ENCODE data around the gene ESPN. TPM values are rescaled to one million over a fixed set of nuclear protein-coding genes. Genes with fewer than 3 reads are reported as not detected.

Gene ESPN
- polyA plus RNA-seq, 4 donors = 7.6 to 23.5 (median 11.8) TPM

DNA sequence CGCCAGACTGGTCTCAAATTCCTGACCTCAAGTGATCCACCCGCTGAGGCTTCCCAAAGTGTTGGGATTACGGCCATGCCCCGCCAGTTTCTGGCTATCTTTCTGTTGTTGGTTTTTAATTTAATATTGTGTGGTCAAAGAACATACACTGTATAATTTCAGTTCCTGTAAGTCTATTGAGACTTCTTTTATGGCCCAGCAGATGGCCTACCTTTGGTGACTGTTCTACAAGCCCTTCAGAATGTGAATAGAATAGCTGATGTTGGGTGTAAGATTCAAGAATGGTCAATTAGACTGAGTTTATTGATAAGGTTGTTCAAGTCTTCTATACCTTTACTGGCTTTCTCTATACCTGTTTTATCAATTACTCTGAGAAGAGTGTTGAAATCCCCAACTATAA, 15.5 kb upstream of the ESPN start:
- DNase-seq (ENCODE audit: low read depth in 4 of 4, low spot score in 3 of 4) = no peak

DNA sequence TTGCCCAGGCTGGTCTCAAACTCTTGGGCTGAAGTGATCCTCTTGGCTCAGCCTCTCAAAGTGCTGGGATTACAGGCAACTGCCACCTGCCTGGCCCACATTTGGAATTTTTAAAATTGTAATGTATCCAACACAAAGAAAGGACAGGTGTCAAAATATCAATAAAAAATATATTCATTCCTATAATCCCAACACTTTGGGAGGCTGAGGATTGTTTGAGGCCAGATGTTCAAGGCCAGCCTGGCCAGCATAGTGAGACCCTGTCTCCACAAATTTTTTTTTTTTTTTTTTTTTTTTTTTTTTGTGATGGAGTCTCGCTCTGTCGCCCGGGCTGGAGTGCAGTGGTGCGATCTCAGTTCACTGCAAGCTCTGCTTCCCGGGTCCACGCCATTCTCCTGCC, 14.8 kb upstream of the ESPN start:
- no peak for DNase-seq (ENCODE audit: low read depth in 4 of 4, low spot score in 3 of 4)

DNA sequence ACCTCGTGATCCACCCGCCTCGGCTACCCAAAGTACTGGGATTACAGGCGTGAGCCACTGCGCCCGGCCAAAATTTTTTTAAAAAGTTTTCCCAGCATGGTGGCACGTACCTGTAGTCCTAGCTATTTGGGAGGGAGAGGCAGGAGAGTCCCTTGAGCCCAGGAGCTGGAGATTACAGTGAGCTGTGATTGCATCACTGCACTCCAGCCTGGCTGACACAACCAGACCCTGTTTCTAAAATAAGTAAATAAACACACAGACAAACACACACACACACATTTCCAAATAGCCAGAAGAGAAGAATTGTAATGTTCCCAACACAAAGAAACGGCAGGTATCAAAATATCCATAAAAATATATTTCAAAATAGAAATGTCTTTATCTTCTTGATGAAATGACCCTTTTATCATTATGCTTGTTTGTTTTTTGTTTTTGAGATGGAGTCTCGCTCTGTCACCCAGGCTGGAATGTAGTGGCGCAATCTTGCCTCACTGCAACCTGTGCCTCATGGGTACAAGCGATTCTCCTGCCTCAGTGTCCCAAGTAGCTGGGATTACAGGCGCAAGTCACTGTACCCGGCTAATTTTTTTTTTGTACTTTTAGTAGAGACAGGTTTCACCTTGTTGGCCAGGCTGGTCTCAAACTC, 14.2 kb upstream of the ESPN start:
- DNase-seq (ENCODE audit: low read depth in 4 of 4, low spot score in 3 of 4) = no peak

GRCh38 chr1:6412896-6413295, 11.7 kb upstream of the ESPN start:
- no peak for DNase-seq (ENCODE audit: low read depth in 4 of 4, low spot score in 3 of 4)

DNA sequence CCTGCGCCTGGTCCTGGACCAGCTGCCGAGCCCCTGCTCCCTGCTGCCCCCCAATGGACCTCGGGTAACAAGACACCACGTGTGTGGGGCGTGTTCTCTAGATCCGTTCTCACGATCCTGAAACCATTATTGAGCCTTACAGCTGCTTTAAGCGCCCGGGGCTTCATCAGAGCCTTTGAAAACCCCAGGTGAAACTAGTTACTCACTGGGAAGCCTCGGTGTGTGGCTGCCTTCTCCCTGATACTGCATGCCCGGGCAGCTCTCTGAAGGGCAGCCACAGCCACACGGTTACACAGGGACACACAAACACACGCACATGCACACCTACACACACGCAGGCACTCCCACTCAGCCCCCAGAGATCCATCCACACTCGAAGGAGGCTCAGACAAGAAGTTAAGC, 10.1 kb upstream of the ESPN start:
- no peak for DNase-seq (ENCODE audit: low read depth in 4 of 4, low spot score in 3 of 4)

DNA sequence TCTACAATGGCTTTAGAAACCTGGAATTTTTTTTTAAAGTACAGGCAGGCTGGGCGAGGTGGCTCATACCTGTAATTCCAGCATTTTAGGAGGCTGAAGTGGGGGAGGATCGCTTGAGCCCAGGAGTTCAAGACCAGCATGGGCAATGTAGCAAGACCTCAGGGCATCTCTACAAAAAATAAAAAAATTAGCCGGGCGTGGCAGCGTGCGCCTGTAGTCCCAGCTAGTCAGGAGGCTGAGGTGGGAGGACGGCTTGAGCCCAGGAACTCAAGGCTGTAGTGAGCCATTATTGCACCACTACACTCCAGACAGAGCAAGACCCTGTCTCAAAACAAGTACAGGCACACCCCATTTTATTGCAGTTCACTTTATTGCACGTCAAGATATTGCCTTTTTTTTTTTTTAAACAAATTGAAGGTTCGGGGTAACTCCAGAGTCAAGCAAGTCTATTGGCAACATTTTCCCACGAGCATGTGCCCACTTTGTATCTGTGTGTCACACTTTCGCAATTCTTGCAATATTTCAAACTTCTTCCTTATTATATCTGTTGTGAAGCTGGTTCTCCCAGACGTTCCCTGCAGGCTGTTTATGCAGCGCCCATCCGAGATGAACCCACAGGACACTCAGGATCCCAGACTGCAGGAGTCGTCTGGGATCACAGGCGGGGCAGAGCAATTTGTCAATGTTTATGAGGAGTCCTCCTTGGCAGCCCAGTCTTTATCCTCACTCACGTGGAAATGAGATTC, 9.5 kb upstream of the ESPN start:
- DNase-seq (ENCODE audit: low read depth in 4 of 4, low spot score in 3 of 4) = no peak

- DNase-seq (ENCODE audit: low read depth in 4 of 4, low spot score in 3 of 4) = no peak
These were observed 8.3 kb upstream of the ESPN start for GRCh38 chr1:6416295-6416656.

DNA sequence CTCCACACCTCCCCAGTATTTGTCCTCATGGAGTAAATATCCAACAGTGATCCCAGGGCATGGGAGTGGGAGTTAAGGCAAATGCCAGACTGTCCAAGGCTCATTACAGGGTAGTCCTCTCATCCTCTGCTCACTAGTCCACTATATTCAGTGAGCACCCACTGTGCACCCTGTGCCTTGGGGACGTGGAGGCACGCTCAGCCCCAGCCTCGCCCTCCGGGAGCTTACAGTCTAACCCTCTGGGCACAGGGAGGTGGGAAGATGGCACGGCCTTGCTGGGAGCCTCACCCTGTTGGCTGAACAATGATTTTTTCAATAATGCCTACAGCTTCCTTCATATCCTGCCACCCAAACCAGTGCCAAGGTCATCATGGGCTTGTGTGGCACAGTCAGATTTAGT, 7.7 kb upstream of the ESPN start:
- DNase-seq (ENCODE audit: low read depth in 4 of 4, low spot score in 3 of 4) = no peak

- no peak for DNase-seq (ENCODE audit: low read depth in 4 of 4, low spot score in 3 of 4)
These were observed 6.5 kb upstream of the ESPN start for GRCh38 chr1:6417961-6418667.

- DNase-seq (ENCODE audit: low read depth in 4 of 4, low spot score in 3 of 4) = no peak
These were observed 5.7 kb upstream of the ESPN start for GRCh38 chr1:6418668-6419396.

DNA sequence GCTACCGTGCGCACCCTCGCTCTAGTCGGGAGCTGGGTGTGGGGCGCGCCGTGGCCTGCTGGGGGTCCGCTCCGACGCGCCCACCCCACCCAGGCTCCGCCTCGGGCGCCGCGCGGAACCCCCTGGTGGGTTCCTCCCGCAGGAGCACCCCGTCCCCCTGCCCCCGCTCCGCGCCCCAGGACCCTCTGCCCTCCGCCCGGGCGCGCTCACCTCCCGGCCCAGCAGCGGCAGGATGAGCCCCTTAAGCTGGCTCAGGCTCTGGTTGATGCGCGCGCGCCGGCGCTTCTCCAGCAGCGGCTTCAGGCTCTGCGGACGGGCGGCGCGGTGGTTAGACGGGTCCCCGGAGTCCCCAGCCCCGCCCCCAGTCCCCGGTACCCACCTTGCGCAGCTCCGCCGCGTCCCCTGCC, 5.2 kb upstream of the ESPN start:
- DNase-seq (ENCODE audit: low read depth in 4 of 4, low spot score in 3 of 4) = no peak

GRCh38 chr1:6419804-6420453, 4.6 kb upstream of the ESPN start, which contains the start of gene HES2:
Gene HES2 (minus strand): TSS chr1:6419919. CDS start chr1:6419820, 99 bp downstream.
- no peak for DNase-seq (ENCODE audit: low read depth in 4 of 4, low spot score in 3 of 4)

GRCh38 chr1:6420454-6421042, 4.0 kb upstream of the ESPN start:
- no peak for DNase-seq (ENCODE audit: low read depth in 4 of 4, low spot score in 3 of 4)

GRCh38 chr1:6421266-6421665, 3.3 kb upstream of the ESPN start:
- DNase-seq (ENCODE audit: low read depth in 4 of 4, low spot score in 3 of 4) = no peak

GRCh38 chr1:6423321-6423999, 1.1 kb upstream of the ESPN start:
- no peak for DNase-seq (ENCODE audit: low read depth in 4 of 4, low spot score in 3 of 4)

DNA sequence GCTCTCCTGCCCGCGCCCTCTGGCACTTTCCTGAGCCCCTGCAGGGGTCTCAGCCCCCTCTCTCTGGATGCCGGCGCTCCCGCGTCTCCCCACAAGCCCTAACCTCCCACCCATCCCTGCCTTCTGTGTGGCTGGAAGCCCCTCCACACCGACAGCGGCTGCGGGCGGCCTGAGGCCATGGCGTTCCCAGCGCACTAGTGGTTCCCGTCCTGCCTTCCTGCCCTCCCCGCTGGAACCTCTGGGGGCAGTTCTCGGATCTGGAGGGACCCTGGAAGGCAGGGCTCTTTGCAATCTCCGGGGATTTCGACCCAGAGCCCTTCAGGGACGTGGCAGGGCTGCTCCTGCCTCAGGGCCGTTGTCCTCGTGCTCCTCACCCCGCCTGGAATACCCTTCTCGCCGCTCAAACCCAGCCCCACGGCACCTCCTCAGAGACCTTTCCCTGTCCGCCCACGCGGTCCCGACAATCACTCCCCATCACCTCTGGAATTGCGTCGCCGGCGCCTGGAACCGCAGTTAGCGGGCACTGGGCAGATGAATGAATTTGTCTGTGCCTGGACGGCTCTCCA, 493 bp upstream of the ESPN start:
- DNase-seq (ENCODE audit: low read depth in 4 of 4, low spot score in 3 of 4) = no peak

GRCh38 chr1:6425658-6426057, 1.1 kb downstream of the ESPN start:
- DNase-seq (ENCODE audit: low read depth in 4 of 4, low spot score in 3 of 4) = no peak

DNA sequence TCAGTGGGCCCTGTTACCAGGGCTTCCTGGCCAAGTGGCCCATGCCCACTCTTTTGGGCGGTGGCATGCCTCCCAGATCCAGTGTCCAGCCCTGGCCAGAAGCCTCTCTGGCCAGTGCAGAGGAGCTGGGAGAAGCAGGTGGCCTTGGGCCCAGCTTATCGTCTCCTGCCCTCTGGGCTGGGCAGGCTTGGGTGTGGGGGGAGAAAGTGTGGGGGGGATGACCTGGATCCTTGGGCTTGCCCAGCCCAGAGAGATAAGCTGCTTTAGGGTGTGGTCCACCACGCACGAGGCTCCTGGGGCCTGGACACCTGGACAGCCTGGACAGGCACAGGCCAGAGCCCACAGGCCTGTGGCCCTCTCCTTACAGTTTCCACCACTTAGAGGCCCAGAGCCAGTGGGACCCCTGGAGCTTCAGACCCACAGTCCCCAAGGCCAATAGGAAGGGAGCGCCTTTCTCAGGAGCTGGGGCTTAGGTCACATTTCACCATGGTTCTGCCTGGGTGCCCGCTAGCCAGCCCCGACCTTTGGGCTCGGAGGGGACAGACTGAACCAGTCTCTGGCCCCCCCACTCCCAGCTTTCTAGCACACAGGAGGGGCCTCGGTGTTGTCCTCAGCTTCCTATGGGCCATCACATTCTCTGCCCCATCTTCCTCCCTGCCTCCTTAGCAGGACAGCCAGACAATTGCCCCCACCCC, 1.8 kb downstream of the ESPN start:
- no peak for DNase-seq (ENCODE audit: low read depth in 4 of 4, low spot score in 3 of 4)

DNA sequence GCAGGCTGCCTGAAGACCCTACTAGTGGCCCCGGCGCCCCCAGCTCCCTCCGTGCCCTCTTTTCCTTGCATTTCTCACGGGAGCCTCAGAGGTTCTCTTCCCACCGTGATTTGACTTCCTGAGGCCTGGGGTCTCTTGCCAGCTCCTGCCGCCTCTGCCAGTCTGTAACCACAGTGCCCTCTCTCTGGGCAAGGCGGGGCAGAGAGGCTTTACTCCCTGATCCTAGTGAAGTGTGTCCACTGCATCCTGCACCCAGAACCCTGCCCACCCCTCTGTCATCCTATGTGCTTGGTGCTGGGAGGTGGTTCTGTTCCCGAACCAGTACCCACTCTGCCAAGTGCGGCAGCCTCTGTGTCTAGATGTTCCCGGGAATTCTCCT, 2.4 kb downstream of the ESPN start:
- DNase-seq (ENCODE audit: low read depth in 4 of 4, low spot score in 3 of 4) = no peak

Measured in left renal pelvis (tissue), 4 donors.